Measurements from ENCODE around the gene SLC9A4.

SLC9A4 gene

DNA sequence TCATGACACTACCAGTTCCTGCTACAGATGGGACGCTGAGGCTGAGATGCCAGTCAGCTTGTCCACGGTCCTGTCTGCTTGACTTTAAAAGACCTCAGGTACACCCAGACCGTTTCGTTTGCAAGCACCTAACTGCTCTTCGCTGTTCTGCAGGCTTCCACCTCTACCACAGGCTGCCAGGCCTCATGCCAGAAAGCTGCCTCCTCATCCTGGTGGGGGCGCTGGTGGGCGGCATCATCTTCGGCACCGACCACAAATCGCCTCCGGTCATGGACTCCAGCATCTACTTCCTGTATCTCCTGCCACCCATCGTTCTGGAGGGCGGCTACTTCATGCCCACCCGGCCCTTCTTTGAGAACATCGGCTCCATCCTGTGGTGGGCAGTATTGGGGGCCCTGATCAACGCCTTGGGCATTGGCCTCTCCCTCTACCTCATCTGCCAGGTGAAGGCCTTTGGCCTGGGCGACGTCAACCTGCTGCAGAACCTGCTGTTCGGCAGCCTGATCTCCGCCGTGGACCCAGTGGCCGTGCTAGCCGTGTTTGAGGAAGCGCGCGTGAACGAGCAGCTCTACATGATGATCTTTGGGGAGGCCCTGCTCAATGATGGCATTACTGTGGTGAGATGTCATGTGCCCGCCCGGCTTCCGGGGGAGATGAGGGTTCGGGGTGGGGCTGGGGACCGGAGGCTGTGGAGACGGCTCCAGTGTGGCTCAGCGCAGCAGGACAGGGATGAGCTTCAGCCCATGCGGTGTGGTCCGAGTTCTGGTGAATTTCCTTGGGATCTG, 5.9 kb downstream of the SLC9A4 start:
- TF ChIP-seq CSDC2 (CRISPR knock-in tag; IDR thresholded peaks at IDR 0.05): no peak
- TF ChIP-seq CREB5 (CRISPR knock-in tag; IDR thresholded peaks at IDR 0.05; ENCODE audit: low read depth): no peak
- TF ChIP-seq ESRRG (CRISPR knock-in tag; IDR thresholded peaks at IDR 0.05): no peak
- no peak for TF ChIP-seq ZNF70 (CRISPR knock-in tag; IDR thresholded peaks at IDR 0.05)
- TF ChIP-seq ARNTL (CRISPR knock-in tag; IDR thresholded peaks at IDR 0.05; ENCODE audit: borderline replicate concordance, low read depth): no peak
- no peak for TF ChIP-seq RARB (CRISPR knock-in tag; IDR thresholded peaks at IDR 0.05)
- TF ChIP-seq PPARA (CRISPR knock-in tag; IDR thresholded peaks at IDR 0.05; ENCODE audit: borderline replicate concordance): no peak
- no peak for TF ChIP-seq BACH2 (CRISPR knock-in tag; IDR thresholded peaks at IDR 0.05; ENCODE audit: borderline replicate concordance)

DNA sequence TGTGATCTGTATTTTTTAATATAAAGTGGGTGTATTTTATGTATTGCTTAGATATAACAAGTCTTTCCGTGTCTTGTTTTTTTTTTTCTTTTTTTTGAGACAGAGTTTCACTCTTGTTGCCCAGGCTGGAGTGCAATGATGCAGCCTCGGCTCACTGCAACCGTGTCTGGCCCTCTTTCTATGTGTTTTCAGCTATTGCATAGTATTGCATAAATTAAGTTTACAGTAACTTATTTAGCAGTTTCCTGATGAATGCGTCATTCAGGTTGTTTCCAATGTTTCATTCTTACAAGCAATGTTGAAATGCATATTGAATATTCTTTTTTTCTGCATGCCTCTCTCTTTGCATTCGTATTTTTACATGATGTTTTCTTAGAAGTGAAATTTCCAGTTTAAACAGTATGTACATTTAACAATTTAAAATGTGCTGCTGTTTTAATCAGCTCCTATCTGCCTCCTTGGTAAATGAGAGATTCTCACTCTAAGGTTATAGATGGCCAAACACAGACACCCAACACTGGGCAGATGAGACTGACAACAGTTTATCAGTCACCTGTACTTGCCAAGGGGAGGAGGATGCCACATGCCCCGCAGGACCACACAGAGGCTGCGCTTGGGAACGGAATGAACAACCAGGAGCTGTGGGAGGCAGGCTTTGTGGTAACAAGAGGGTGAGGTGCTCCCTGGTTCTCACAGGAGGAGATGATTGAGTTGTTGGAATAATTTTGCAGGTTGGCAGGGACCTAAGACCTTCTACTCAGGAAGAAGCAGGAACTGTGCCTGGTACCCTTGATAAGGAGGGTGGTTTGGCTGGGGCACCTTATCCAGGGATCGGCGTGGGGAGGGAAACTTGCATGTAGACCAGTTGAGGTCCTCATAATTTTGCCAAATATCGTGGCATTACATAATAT, 7.5 kb downstream of the SLC9A4 start:
- no peak for ATAC-seq
- no peak for TF ChIP-seq POU6F1 (CRISPR knock-in tag; IDR thresholded peaks at IDR 0.05; ENCODE audit: borderline replicate concordance, low read depth)
- TF ChIP-seq ZNF70 (CRISPR knock-in tag; IDR thresholded peaks at IDR 0.05): no peak
- TF ChIP-seq ZNF565 (CRISPR knock-in tag; conservative IDR thresholded peaks at IDR 0.05; ENCODE audit: low read depth): no peak
- no peak for TF ChIP-seq RARB (CRISPR knock-in tag; IDR thresholded peaks at IDR 0.05)
- TF ChIP-seq CREB5 (CRISPR knock-in tag; IDR thresholded peaks at IDR 0.05; ENCODE audit: low read depth): no peak
- no peak for TF ChIP-seq CSDC2 (CRISPR knock-in tag; IDR thresholded peaks at IDR 0.05)
- no peak for TF ChIP-seq ZFP30 (CRISPR knock-in tag; IDR thresholded peaks at IDR 0.05)
- no peak for TF ChIP-seq GLIS3 (CRISPR knock-in tag; IDR thresholded peaks at IDR 0.05)
- TF ChIP-seq ZNF8 (CRISPR knock-in tag; IDR thresholded peaks at IDR 0.05): no peak
- no peak for TF ChIP-seq TCF4 (CRISPR knock-in tag; IDR thresholded peaks at IDR 0.05; ENCODE audit: borderline replicate concordance)
- no peak for TF ChIP-seq TOX (CRISPR knock-in tag; IDR thresholded peaks at IDR 0.05; ENCODE audit: borderline replicate concordance)
- TF ChIP-seq, protein P1, sequence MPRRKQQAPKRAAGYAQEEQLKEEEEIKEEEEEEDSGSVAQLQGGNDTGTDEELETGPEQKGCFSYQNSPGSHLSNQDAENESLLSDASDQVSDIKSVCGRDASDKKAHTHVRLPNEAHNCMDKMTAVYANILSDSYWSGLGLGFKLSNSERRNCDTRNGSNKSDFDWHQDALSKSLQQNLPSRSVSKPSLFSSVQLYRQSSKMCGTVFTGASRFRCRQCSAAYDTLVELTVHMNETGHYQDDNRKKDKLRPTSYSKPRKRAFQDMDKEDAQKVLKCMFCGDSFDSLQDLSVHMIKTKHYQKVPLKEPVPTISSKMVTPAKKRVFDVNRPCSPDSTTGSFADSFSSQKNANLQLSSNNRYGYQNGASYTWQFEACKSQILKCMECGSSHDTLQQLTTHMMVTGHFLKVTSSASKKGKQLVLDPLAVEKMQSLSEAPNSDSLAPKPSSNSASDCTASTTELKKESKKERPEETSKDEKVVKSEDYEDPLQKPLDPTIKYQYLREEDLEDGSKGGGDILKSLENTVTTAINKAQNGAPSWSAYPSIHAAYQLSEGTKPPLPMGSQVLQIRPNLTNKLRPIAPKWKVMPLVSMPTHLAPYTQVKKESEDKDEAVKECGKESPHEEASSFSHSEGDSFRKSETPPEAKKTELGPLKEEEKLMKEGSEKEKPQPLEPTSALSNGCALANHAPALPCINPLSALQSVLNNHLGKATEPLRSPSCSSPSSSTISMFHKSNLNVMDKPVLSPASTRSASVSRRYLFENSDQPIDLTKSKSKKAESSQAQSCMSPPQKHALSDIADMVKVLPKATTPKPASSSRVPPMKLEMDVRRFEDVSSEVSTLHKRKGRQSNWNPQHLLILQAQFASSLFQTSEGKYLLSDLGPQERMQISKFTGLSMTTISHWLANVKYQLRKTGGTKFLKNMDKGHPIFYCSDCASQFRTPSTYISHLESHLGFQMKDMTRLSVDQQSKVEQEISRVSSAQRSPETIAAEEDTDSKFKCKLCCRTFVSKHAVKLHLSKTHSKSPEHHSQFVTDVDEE (CRISPR knock-in tag; IDR thresholded peaks at IDR 0.05): no peak

More for the DNA sequence above, 5.9 kb downstream of the SLC9A4 start:
- ATAC-seq: no peak; the same call in 2 of the 3 replicates

DNA sequence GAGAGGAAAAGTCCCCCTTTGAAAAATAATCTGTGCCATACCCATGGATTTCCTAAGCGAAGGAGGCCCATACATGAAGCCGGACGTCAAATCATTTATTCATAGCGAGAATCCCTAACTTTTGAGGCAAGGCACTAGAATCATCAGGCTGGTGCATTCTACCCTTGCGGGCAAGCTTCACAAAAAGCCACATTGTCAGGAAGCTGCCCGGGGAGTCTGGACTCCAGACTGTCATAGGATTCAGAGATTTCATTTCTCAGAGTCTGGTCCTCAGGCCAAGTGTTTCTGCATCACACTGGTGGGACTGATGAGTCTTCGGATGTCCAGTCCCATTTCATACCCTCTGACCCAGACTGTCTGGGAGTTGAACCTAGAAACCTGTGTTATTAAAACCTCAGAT, 8.9 kb downstream of the SLC9A4 start:
- TF ChIP-seq ZNF70 (CRISPR knock-in tag; IDR thresholded peaks at IDR 0.05) (no peak), ZC3H10 (CRISPR knock-in tag; IDR thresholded peaks at IDR 0.05) (no peak)
- TF ChIP-seq, protein P1 (CRISPR knock-in tag; IDR thresholded peaks at IDR 0.05): no peak
- ATAC-seq: no peak
